ENCODE data around the gene MYOF. TPM values are rescaled to one million over a fixed set of nuclear protein-coding genes. Genes with fewer than 3 reads are reported as not detected.

The MYOF gene
- total RNA-seq, 4 donors from 2014 or later, result 4.1 to 10.3 (median 6.3) TPM

- TF ChIP-seq CTCF (IDR thresholded peaks at IDR 0.05 in 4 of 5, conservative IDR thresholded peaks at IDR 0.05 in 1 of 5) (no peak), POLR2A (IDR thresholded peaks at IDR 0.05) (no peak)
- no peak overlapping the region for H3K4me3 ChIP-seq
- ATAC-seq, result no peak
- no peak overlapping the region for H3K27ac ChIP-seq
- no peaks in the 10 kb centered on the region for H3K4me1 ChIP-seq
- no peaks in the 10 kb centered on the region for H3K27me3 ChIP-seq
- intact Hi-C loops (cut with DNase I; ENCODE audit: low total_unique reads), result no loop called here
- H3K9me3 ChIP-seq, result no peaks in the 10 kb centered on the region
- no peaks in the 10 kb centered on the region for H3K36me3 ChIP-seq
- DNase-seq, result no peak
- in situ Hi-C loops (cut with MboI; ENCODE audit: low sequenced_read_pairs in 4 of 4), result loop anchor here in 1 of 4 donors (25.0 kb wide), 1 partner anchor 294 kb away; no protein-coding TSS in a partner anchor
Observed at GRCh38 chr10:93393211-93393610, 88.9 kb downstream of the MYOF start.

GRCh38 chr10:93392121-93392520 is 90.0 kb downstream of the MYOF start:
- TF ChIP-seq CTCF (IDR thresholded peaks at IDR 0.05 in 4 of 5, conservative IDR thresholded peaks at IDR 0.05 in 1 of 5), result no peak
- no peak for TF ChIP-seq POLR2A (IDR thresholded peaks at IDR 0.05)
- Histone ChIP-seq H3K27me3 (no peaks in the 10 kb centered on the region), H3K4me1 (no peaks in the 10 kb centered on the region), H3K4me3 (no peak overlapping the region), H3K9me3 (no peaks in the 10 kb centered on the region), H3K36me3 (no peaks in the 10 kb centered on the region), H3K27ac (no peak overlapping the region)
- no peak for ATAC-seq
- no peak for DNase-seq
- in situ Hi-C loops (cut with MboI; ENCODE audit: low sequenced_read_pairs in 4 of 4) (loop anchor here in 1 of 4 donors (25.0 kb wide), 1 partner anchor 295 kb away; no protein-coding TSS in a partner anchor), intact Hi-C loops (cut with DNase I; ENCODE audit: low total_unique reads) (no loop called here)

- no peaks in the 10 kb centered on the region for H3K36me3 ChIP-seq
- TF ChIP-seq POLR2A (IDR thresholded peaks at IDR 0.05), result no peak
- TF ChIP-seq CTCF (IDR thresholded peaks at IDR 0.05 in 4 of 5, conservative IDR thresholded peaks at IDR 0.05 in 1 of 5), result no peak
- H3K4me1 ChIP-seq, result no peaks in the 10 kb centered on the region
- DNase-seq, result no peak
- no peak overlapping the region for H3K4me3 ChIP-seq
- in situ Hi-C loops (cut with MboI; ENCODE audit: low sequenced_read_pairs in 4 of 4), result loop anchor here in 1 of 4 donors (25.0 kb wide), 1 partner anchor 297 kb away; no protein-coding TSS in a partner anchor
- H3K27ac ChIP-seq, result no peak overlapping the region
- intact Hi-C loops (cut with DNase I; ENCODE audit: low total_unique reads), result no loop called here
- no peaks in the 10 kb centered on the region for H3K27me3 ChIP-seq
- ATAC-seq, result no peak
- H3K9me3 ChIP-seq, result no peaks in the 10 kb centered on the region
Observed at GRCh38 chr10:93390306-93391090, 91.6 kb downstream of the MYOF start.

GRCh38 chr10:93386631-93387369 is 95.3 kb downstream of the MYOF start:
- in situ Hi-C loops (cut with MboI; ENCODE audit: low sequenced_read_pairs in 4 of 4), result loop anchor here in 1 of 4 donors (25.0 kb wide), 1 partner anchor 301 kb away; no protein-coding TSS in a partner anchor
- Histone ChIP-seq H3K4me3 (no peak overlapping the region), H3K27ac (peak overlapping the region; percentile 18 to 69 (median 61)), H3K4me1 (no peaks in the 10 kb centered on the region), H3K9me3 (no peaks in the 10 kb centered on the region), H3K27me3 (no peaks in the 10 kb centered on the region), H3K36me3 (no peaks in the 10 kb centered on the region)
- peak; percentile 55 to 62 for ATAC-seq
- intact Hi-C loops (cut with DNase I; ENCODE audit: low total_unique reads), result no loop called here
- peak; percentile 17 to 19 for DNase-seq
- TF ChIP-seq POLR2A (IDR thresholded peaks at IDR 0.05), result no peak
- peak in 1 of 5 experiments; percentile 11 for TF ChIP-seq CTCF (IDR thresholded peaks at IDR 0.05 in 4 of 5, conservative IDR thresholded peaks at IDR 0.05 in 1 of 5)
